Effector memory CD4-positive, alpha-beta T cell (primary cell): ENCODE measurements around the gene FBXO24.

ENCODE experiments used
- DNase-seq, 3 donors: peaks; one replicate each; pipeline ENCODE4 v3.0.0-alpha.2; 2020
- H3K27ac ChIP-seq: 2 replicates; pipeline ENCODE4 v1.7.0; 2013; ENCODE audit warnings: mild to moderate bottlenecking, low read length, moderate library complexity; ENCODE audit not compliant: insufficient read depth, poor library complexity, severe bottlenecking
- H3K27me3 ChIP-seq: replicated peaks from 2 replicates; pipeline ENCODE4 v1.7.0; 2013; ENCODE audit warnings: mild to moderate bottlenecking, low read length; ENCODE audit not compliant: insufficient read depth, control insufficient read depth, poor library complexity, severe bottlenecking
- H3K36me3 ChIP-seq: 2 replicates; pipeline ENCODE4 v1.7.0; 2013; ENCODE audit warnings: mild to moderate bottlenecking, low read length, moderate library complexity; ENCODE audit not compliant: control insufficient read depth, insufficient read depth
- H3K4me1 ChIP-seq: 2 replicates; pipeline ENCODE4 v1.7.0; 2013; ENCODE audit warnings: low read length, mild to moderate bottlenecking; ENCODE audit not compliant: control insufficient read depth, insufficient read depth, poor library complexity, severe bottlenecking
- H3K4me3 ChIP-seq: 2 replicates; pipeline ENCODE4 v1.7.0; 2013; ENCODE audit warnings: low read length, low read depth, mild to moderate bottlenecking; ENCODE audit not compliant: insufficient read depth, poor library complexity, severe bottlenecking
- H3K9me3 ChIP-seq: 2 replicates; pipeline ENCODE4 v1.7.0; 2013; ENCODE audit warnings: mild to moderate bottlenecking, low read length, moderate library complexity; ENCODE audit not compliant: control insufficient read depth

Gene FBXO24

DNA sequence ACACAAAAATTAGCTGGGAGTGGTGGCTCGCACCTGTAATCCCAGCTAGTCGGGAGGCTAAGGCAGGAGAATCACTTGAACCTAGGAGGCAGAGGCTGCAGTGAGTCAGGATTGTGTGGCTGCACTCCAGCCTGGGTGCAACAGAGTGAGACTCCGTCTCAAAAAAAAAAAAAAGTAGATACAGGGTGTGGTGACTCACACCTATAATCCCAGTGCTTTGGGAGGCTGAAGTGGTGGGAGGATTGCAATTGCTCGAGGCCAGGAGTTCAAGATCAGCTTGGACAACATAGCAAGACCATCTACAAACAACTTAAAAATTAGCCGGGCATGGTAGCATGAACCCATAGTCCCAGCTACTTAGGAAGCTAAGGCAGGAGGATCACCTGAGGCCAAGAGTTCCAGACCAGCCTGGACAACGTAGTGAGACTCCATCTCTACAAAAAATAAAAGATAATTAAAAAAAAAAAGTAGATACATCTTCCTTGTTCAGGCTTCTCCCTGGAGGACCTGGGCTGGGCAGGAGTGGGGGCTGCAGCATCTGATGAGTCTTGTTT, 28.3 kb downstream of the FBXO24 start:
- Histone ChIP-seq H3K4me3 (no peak overlapping the region), H3K4me1 (peaks cover 19% of the 10 kb centered on the region), H3K27ac (no peak overlapping the region), H3K9me3 (no peaks in the 10 kb centered on the region), H3K27me3 (no peaks in the 10 kb centered on the region), H3K36me3 (no peaks in the 10 kb centered on the region)
- no peak for DNase-seq

DNA sequence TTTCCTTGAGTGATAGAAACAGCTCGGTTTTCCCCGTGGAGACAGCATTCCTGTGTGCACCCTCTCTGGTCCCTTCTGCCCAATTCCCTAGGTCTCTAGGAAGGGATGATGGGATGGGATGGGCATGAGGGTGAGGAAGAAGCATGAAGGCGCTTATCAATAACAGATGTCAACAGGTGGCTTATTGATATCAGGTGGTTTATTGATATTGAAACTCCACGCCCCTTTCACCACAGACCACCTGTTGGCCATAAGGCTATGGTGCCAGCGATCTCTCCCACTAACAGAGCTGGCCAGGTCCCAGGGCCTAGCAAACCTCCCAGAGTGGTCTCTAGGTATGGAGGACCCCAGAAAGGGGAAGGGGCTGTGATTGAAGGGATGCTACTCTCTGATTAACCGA, 34.1 kb downstream of the FBXO24 start:
- Histone ChIP-seq H3K27ac (no peak overlapping the region), H3K4me3 (no peak overlapping the region), H3K36me3 (no peaks in the 10 kb centered on the region), H3K9me3 (no peaks in the 10 kb centered on the region), H3K27me3 (no peaks in the 10 kb centered on the region), H3K4me1 (no peaks in the 10 kb centered on the region)
- DNase-seq, result no peak

DNA sequence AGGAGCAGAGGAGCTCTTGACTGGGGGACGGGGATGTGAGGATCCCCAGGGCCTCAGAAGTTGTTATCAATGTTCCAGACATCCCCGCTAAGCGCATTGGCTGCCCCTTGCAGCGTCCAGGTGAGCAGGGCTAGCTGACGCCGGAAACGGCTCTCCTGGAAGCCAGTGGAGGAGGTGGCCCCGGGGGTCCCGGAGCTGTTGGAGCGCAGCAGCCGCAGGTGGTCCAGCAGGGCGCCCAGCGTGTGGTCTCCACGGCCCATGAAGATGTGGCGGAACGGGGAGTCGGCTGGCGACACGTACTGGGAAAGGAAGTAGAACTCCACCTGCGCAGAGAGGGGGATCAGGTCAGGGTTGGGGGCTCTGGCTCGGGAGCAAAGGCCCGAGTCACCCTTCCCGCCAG, 34.7 kb downstream of the FBXO24 start:
- H3K4me3 ChIP-seq, result no peak overlapping the region
- no peak for DNase-seq
- no peak overlapping the region for H3K27ac ChIP-seq
- no peaks in the 10 kb centered on the region for H3K4me1 ChIP-seq
- H3K27me3 ChIP-seq, result no peaks in the 10 kb centered on the region
- H3K36me3 ChIP-seq, result no peaks in the 10 kb centered on the region
- no peaks in the 10 kb centered on the region for H3K9me3 ChIP-seq

DNA sequence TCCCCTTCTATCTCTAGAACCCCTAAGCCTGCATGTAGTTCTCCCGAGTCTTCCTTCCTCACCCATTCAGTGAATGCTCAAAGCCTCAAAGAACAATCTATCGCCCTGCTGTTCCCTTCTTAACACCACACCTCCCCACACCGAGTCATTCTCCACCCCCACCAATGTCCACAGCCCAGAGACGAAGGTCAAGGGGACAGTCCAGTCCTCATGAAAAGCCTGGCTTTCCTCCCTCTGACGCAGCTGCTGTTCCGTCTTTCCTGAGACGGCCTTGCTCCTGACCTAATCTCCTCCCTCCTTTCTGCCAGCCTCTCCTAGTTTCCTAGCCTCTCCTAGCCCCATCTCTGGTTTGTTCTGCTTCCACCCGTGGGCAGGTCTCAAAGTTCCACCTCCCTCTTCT, 35.4 kb downstream of the FBXO24 start:
- Histone ChIP-seq H3K4me1 (peaks cover 5% of the 10 kb centered on the region), H3K27me3 (no peaks in the 10 kb centered on the region), H3K27ac (no peak overlapping the region), H3K36me3 (no peaks in the 10 kb centered on the region), H3K9me3 (no peaks in the 10 kb centered on the region), H3K4me3 (no peak overlapping the region)
- DNase-seq, result no peak

DNA sequence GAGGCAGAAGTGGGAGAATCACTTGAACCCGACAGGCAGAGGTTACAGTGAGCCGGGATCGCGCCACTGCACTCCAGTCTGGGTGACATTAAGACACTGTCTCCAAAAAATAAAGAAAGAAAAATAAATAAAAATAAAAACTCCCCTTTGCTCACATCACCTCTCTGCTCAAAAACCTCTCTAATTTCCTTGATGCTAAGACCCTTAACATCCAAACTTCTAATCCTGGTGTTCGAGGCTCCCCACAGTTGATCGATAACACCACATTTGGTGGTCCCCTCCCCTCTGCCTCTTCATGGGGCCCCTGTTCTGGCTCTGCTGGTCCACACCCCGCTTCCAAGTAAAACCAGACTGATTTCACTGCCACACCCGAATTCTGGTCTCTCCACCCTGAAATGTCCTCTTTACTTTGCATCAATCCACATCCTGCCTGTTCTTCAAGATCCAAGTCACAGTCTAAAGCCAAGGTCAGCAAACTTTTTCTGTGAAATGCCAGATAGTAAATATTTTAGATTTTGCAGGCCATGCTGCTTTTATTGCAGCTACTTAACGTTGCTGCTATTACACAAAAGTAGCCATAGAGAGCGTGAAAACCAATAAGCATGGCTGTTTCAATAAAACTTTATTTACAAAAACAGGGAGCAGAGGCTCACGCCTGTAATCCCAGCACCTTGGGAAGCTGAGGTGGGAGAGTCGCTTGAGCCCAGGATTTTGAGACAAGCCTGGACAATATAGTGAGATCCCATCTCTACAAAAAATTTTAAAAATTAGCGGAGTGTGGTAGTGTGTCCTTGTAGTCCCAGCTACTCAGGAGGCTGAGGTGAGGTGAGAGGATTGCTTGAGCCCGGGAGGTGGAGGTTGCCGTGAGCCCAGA, 38.1 kb downstream of the FBXO24 start:
- no peaks in the 10 kb centered on the region for H3K9me3 ChIP-seq
- H3K4me1 ChIP-seq, result peaks cover 14% of the 10 kb centered on the region
- no peak overlapping the region for H3K4me3 ChIP-seq
- DNase-seq, result no peak
- H3K27me3 ChIP-seq, result no peaks in the 10 kb centered on the region
- no peaks in the 10 kb centered on the region for H3K36me3 ChIP-seq
- H3K27ac ChIP-seq, result no peak overlapping the region

DNA sequence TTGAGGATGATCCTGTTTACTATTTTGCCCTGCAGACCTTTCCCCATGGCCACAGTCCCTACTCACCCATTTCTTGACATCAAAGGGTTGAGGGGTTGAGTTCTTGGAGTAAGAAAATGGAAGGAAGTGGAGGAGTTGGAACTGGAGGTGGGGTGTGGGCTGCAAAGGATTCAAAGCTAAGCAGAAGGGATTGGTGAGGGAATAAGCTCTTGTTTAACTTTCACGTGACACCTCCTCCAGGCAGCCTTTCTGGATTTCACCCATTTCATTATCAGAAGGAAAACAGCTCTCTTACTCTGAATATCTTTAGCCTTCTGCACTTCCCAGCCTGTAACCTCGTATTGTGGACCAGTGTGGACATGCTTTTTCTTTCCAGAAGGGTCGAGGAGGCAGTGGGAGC, 39.9 kb downstream of the FBXO24 start:
- Histone ChIP-seq H3K27ac (peak overlapping the region; percentile 70), H3K4me1 (peaks cover 14% of the 10 kb centered on the region), H3K4me3 (peak overlapping the region; percentile 60), H3K27me3 (no peaks in the 10 kb centered on the region), H3K9me3 (no peaks in the 10 kb centered on the region), H3K36me3 (no peaks in the 10 kb centered on the region)
- DNase-seq, result no peak

DNA sequence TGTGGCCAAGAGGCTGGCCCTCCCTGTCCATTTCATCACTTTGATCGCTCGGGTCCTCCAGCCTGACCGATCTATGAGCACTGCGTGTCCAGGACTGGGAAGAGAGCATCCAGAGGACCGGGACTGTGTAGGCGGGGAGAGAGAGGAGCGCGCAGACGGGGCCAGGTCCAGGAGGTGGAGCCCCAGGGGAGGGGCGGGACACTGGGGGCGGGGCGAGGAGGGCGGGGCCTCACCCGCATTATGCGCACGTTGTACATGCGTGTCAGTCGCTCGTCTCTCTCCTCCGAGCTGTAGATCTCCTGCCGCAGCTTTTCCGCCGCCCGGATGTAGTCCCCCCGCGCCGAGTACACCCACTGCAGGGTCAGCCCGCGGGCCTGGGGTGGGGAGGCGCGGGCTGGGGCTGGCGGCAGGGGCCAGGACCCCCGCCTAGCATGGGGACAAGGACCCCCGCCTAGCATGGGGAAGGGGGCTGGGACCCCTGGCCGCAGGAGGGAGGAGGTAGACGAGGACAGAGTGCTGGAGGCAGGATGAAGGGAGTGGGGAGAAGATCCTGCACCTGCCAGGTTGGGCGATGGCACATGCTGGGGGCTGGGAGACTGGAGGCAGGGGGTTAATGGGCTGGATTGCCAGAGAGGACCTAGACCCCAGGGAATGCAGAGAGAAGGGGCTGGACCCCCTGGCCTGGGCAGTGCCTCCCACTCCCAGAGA, 40.6 kb downstream of the FBXO24 start:
- Histone ChIP-seq H3K4me3 (peak overlapping the region; percentile 60), H3K9me3 (no peaks in the 10 kb centered on the region), H3K27me3 (no peaks in the 10 kb centered on the region), H3K27ac (peak overlapping the region; percentile 70), H3K36me3 (no peaks in the 10 kb centered on the region), H3K4me1 (peaks cover 14% of the 10 kb centered on the region)
- peak; percentile 83 to 87 (median 87) for DNase-seq

DNA sequence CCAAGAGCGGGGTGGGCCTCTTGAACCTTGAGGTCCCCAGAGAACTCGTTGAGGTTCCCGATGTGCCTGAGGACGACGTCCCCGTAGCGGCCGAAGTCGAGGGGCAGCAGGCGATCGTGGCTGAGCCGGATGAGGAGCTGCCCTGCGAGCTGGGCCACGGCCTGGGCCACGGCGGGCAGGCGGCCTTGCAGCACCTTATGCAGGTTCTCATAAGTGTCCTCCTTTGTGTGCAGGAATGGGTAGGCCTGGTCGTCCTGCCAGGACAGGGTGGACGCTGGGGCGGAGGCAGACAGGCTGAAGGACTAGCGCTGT, 41.1 kb downstream of the FBXO24 start:
- Histone ChIP-seq H3K4me3 (peak overlapping the region; percentile 60), H3K4me1 (peaks cover 14% of the 10 kb centered on the region), H3K27ac (peak overlapping the region; percentile 70), H3K36me3 (no peaks in the 10 kb centered on the region), H3K9me3 (no peaks in the 10 kb centered on the region), H3K27me3 (no peaks in the 10 kb centered on the region)
- no peak for DNase-seq

DNA sequence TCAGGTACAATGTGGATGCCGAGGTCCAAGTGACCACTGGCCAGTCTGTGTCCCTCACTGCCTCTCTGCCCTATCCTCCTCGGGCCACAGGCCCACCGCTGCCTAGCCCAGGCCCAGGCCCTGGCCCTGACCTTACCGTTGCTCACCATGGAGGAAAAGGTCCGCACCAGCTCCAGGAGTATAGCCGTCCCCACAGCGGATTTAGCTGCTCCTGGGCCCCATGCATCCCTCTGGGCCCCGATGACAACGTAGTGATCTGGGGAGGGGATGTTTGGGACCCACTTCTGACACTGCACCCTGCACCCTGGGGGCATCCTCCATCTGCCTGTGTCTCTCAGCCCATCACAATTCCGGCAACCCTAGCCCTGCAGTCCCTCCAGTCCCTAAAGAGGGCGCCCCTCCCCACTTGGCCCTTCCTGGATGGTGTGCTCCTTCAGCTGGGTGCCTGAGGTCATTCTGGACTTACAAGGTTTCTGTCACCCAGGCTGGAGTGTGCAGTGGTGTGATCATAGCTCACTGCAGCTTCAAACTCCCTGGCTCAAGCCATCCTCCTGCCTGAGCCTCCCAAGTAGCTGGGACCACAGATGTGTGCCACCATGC, 43.1 kb downstream of the FBXO24 start:
- Histone ChIP-seq H3K9me3 (no peaks in the 10 kb centered on the region), H3K27ac (no peak overlapping the region), H3K27me3 (no peaks in the 10 kb centered on the region), H3K4me3 (no peak overlapping the region), H3K4me1 (peaks cover 23% of the 10 kb centered on the region), H3K36me3 (no peaks in the 10 kb centered on the region)
- no peak for DNase-seq

DNA sequence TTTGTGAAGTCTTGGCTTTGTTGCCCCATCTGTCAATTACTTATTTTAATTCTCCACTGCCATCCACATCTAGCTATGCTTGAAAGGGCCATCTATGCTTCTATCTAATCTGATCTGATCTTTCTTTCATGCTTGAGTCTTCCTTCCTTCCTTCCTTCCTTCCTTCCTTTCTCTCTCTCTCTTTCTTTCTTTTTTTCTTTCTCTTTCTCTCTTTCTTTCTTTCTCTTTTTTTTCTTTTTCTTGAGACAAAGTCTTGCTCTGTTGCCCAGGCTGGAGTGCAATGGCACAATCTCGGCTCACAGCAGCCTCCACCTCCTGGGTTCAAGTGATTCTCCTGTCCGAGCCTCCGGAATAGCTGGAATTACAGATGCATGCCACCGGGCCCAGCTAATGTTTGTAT, 43.9 kb downstream of the FBXO24 start:
- H3K27me3 ChIP-seq, result no peaks in the 10 kb centered on the region
- DNase-seq, result no peak
- H3K4me1 ChIP-seq, result peaks cover 23% of the 10 kb centered on the region
- no peaks in the 10 kb centered on the region for H3K9me3 ChIP-seq
- no peak overlapping the region for H3K27ac ChIP-seq
- H3K36me3 ChIP-seq, result no peaks in the 10 kb centered on the region
- no peak overlapping the region for H3K4me3 ChIP-seq
